SIG-M5 treated with dmso at 0.1 percent for 504 hours (cell line): ENCODE data around the gene DBN1.

Source experiments
- DNase-seq: peaks from one replicate; lab custom pipeline; 2025; ENCODE audit not compliant: unreplicated experiment; lab: John Stamatoyannopoulos, UW

DBN1 gene

DNA sequence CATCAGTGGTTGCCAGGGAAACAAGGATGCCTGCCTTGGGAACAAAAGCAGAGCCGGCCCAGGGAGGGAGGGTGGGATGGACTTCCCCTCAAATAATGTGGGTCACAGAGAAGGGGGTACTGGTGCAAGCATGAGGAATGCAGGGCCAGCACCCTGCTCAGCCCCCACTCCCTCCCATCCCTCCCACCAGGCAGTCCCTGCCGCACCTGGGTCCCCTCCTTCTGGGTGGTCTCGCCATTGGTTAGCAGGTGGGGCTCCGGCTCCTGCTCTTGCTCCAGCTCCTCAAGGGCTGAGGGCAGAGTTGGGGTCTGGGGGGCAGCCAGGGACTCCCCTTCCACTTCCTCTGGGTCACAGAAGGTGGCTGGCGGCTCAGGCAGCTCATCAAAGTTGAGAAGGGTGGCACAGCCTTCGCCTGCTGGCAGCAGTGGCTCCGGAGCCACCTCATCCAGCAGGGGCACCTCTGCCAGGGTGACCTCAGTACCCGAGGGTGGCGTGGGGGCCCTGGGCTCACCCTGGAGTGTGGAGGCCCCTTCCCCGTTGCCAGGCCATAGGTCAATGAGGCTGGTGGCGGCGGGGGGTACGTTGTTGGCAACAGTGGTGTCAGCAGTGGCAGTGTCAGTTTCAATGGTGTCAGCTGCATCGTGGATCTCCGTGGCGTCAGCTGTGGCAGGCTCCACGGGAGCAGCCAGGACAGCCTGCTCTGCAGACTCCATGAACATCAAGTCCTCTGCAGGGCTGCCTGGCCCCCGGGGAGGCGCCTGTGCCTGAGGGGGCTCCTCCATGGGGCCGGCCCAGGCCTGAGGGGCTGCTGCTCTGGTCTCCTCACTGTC is 15.4 kb downstream of the DBN1 start:
- no peak for DNase-seq

DNA sequence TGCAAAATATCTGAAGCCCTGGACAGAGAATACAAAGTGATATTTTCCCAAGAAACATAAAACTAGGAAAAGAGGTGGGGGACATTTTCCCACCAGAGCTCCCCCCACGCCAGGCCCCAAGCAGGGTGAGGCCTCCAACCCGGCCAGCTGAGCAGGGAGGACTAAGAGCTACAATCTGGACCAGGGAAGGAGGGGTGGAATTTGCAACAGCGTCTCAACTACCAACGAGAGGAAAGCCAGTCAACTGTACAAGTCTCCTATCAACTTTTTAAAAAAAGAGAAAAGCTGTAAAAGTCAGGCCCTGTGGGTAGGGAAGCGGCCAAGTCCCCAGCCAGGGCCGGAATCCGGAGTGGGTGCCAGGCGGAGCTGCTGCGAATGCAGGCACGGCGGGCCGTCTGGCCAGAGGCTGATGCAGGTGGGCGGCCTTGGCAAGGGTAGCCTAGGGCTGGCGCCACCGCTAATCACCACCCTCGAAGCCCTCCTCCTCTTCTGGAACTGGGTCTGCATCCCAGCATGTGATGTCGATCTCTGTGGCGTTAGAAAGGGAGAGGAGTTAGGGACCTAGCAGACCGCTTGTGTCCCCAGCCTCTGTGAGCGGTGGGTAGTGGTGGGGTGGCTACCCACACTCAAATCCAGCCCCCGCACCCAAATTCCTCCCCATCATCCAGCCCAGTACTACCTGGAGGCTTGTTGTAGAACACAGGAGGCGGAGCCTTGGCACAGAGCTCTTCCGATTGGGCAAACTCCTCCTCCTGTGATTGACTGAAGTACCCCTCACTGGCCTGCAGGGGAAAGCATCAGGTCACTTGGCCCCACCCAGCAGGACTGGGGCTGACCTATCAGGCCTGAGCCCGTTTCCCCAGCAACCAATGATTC is 16.2 kb downstream of the DBN1 start:
- peak; percentile 98 for DNase-seq

DNA sequence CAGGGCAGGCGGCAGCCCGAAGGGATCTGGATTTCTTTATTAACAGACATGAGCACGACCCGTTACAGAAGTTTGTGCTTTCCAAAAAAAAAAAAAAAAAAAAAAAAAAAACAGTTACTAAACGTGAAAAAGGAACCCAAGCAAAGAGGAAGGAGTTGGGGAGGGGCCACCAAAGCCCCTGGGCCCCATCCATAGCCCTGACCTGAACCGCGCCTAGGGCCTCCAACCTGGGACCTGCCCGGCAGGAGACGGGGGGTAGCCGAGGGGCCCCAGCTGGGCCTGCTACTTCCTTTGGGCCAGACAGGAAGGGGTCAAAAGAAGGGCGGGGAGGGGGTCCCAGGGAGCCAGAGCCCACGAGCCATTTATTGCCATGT is 16.9 kb downstream of the DBN1 start:
- no peak for DNase-seq

DNA sequence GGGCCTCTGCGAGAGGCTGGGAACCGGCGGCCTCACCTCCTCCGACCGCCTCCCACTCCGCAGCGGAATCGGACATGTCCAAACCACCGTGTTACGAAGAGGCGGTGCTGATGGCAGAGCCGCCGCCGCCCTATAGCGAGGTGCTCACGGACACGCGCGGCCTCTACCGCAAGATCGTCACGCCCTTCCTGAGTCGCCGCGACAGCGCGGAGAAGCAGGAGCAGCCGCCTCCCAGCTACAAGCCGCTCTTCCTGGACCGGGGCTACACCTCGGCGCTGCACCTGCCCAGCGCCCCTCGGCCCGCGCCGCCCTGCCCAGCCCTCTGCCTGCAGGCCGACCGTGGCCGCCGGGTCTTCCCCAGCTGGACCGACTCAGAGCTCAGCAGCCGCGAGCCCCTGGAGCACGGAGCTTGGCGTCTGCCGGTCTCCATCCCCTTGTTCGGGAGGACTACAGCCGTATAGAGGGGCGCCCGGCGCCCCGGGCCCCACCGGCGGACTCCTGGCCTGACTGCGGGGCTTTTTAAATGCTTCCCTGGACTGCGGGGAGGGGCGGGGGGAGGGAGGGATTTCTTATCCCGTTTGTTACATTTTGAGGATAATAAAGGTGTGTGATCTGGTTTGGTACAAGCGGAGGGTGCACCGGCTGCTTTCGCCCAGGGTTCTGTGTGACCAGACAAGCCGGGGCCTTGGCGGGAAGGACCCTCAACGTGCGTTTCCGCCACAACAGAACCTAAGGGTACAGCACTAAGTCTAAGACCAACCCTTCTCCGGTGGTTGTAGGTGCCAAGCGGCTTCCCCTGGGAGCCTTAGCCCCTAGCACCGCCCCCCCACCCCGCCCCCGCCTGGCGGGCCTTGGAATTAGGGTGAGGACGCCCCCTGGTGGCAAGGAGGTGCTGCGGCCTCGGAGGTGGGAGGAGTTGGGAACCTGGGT is 17.5 kb downstream of the DBN1 start:
- DNase-seq, result peak; percentile 92

DNA sequence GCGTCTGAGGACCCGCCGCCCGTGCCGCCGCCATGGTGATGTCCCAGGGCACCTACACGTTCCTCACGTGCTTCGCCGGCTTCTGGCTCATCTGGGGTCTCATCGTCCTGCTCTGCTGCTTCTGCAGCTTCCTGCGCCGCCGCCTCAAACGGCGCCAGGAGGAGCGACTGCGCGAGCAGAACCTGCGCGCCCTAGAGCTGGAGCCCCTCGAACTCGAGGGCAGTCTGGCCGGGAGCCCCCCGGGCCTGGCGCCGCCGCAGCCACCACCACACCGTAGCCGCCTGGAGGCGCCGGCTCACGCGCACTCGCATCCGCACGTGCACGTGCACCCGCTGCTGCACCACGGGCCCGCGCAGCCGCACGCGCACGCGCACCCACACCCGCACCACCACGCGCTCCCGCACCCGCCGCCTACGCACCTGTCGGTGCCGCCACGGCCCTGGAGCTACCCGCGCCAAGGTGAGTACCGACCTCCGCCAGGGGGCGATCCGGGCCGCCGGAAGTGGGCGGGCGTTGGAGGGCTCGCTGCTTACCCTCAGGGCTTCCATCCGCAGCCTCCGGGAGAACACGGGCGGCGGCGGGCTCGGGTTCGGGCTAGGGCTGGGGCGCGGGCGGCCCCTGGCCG is 18.3 kb downstream of the DBN1 start:
- DNase-seq, result peak; percentile 79

DNA sequence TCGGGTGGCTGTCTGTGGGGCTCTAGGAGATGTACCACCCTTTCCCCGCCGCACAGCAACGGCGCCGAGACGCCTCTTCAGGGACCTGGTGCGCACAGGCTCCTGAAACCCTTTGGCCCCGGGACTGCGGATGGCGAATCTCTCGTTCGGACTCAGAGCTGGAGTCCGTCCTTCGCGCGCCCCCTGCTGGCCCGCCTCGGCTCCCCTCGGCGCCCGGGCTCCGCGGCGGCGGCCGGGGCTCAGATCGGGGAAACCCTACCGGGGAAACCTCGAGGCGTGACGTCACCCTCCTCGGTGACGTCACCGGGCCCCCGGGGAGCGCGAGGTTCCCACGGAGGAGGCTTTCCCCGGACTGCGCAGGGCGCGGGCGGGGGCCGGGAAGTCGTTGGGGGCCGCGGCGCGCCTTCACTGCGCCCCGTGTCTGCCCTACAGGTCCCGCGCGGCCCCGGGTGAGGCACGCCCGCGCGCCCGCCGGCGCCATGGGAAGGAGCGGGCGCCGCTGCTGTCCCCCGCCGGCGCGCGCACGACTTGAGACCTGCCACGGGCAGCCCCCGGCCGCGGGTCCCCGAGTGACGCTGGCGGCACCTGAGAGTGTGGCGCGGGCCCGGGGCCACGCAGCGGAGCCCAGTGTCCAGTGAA is 18.9 kb downstream of the DBN1 start:
- DNase-seq, result peak; percentile 90

- no peak for DNase-seq
Observed at GRCh38 chr5:177453852-177454396, 19.5 kb downstream of the DBN1 start.

DNA sequence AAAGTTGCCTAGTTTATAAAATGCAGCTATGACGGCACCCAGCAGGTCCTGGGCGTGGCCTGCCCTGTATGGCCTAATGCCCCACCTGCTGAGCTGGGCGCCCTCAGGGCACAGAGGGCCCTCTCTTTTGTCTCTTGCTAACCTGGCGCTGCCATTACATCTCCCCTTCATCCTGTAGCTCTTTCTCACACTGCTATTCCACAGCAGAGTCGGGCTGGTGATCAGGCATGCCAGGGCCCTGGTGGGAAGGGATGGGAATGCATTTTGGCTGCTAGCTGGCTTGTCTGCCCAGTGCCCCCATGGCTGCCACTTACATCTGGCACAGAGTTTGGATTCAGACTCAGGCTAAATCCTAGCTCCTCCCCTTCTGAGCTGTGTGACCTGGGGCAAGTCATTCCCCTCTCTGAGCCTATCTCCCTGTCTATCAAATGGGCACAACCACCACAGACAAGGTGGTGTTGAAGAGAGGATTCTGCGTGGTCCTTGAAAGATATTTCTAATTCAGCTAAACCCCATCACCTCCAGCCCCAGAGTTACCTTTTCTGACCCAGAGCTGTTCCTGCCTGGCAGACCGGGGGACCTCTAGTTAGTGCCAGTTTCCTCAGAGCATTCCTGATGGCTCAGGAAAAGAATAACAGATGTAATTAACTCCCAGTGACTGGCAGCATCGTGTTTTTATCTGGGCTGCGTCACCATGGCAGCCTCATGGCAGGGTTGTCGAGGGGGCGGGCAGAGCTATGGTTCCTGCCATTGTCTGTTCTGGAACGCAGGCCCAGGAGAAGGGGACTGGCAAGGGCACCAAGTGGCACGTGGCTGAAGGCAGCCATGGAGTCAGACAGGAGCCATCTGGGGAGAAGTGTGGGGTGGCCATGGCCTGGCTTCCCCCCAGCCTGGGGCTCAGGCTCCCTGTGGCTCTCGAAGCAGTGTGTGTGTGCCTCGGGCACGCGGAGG is 20.5 kb downstream of the DBN1 start:
- no peak for DNase-seq

- no peak for DNase-seq
Observed at GRCh38 chr5:177450667-177451424, 22.6 kb downstream of the DBN1 start.

DNA sequence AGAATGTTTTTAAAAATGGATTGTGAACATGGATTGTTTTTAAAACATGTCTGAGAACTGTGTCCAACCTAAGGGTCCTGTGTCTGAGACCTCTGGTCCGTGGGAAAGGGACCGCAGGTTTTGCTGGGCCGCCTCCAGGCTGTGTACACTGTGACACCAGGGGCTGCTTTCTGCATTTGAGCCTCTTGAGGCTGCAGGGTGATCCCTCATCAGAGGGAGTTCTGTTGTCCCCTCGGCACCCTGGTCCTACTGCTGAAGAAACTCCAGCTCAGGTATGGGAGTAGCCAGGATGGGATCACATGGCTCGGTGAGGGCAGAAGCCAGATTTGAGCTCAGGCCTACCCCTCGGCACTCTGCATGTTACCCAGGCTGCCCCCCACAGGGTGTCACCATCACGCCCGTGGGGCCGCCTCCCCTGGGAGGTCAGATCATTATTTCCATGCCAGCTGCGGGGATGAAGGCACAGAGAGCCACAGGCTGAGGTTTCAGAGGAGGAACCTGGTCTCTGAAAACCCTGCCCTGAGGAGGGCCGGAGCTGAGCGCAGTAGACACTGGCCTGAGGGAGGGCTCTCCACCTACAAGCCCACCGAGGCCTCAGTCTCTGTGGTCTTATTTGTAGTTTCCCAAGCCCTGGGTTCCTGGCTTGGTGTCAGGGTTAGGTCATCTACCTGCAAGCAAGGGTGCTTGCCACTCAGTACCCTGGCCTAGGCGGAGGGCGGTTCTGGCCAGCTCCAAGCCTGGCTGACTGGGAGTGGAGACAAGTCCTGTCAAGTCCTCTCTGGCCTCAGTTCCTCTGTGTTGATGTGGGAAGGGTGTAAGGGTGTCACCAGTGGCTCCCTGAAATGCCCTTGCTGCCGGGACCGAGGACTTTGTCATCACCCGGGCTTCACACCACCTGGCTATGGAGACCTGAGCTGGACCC is 24.0 kb downstream of the DBN1 start:
- no peak for DNase-seq

DNA sequence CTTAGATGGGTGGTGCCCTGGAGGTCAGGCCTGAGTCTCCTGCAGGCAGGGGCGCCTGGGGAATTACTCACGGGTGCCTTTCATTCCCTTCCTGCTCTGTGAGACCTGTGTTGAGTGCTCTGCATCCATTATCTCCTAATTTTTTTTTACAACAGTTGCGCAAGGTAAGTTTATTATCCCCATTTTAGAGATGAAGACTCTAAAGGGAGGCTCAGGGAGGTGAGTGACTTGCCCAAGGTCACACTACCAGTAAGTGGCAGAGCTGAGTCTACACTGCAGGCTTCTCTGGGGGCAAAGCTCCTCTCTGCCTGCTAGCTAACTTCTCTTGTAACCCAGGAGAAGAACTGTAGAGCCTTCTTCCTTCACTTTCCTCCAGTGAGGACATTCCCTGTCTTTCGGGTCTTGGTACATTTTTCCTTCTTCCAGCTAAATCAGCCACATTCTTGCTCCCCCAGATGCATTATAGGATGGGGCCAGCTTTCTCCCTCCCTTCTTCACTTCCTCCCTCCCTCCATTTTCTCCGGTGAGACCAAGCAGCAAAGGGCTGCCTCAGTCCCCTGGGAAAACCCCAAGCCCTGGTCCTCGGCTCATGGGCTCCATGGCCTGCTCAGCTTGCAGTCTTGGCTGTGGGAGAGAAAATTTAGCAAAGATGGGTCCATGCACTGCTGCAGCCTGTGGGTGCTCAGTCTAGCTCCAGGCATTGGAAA is 25.0 kb downstream of the DBN1 start:
- DNase-seq, result no peak

DNA sequence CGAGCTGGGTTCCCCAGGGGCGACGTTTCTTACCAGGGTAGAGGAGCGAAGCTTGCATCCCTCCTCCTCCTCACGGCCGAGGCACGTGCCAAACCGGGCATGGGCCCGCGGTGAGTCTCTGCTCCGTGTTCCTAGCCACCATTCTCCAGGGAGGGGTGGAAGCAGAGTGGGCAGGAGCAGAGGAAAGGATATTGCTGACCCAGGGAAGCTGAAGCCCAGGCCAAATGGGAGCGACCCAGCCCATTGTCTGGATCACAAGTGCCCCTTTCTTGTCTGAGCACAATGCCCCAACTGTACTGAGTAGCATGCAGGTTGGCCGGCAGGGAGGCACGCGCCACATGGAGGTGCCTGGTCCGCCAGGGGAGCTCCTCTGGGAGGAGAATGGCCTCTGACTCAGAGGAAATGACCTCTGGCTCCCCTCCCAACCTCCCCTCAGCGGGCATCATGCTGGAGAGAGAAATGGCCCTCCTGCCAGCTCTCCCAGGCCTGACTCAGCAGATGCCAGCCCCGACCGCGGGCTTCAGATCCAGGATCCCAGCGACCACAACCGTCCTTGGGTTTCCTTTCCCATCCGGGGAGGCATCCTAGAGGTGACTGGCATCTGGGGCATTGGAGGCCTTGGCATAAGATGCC is 25.7 kb downstream of the DBN1 start:
- peak; percentile 30 for DNase-seq

- peak; percentile 60 for DNase-seq
Observed at GRCh38 chr5:177447066-177447610, 26.3 kb downstream of the DBN1 start.

DNA sequence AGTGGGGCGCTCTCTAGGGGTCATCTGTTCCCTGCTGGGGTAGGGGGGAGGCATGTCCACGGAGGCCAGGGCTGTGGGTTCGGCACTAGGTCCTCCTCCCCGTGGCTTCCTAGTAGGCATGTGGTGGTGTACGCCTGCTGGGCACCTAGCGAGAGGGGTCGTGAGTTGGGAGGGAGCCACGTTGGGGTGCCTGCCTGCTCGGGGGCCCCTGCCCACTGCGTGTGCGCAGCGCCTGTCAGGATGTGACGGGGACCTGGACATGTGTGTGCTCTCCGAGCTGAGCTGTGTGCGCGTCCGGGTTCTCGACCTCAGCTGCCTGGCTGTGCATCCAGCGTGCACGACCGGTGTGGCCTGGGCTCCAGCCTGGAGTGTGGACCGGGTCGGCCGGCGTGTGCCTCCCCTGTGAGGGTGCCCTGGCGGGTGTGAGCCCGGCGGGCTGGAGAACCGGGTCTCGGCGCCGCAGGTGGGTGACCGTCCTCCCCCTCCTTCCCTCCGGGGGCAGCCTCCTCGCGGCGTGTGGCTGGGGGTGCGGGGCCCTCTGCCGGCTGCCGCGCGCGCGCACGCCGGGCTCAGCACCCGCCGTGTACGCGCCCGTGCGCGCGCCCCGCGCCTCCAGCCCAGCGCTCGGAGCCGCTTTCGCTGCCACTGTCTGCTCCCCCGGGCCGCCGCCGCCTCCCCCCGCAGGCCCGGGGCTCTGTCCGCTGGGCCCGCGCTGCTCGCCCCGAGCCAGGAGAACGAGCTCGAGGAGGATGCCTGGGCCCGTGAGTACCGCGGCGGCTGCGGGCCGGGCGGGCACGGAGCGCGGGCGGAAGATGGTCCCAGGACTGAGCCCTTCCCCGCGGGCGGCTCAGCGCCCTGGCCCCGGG is 27.0 kb downstream of the DBN1 start, which contains the start of gene PRR7:
Gene PRR7 (plus strand): TSS at position 615 of the 866 bp plus-strand sequence. CDS start 8,254 bp downstream, outside the sequence.
- peak; percentile 70 for DNase-seq

- no peak for DNase-seq
Observed at GRCh38 chr5:177445917-177446199, 27.6 kb downstream of the DBN1 start.
